ENCODE results near the gene TATDN2. TPM values are rescaled to one million over a fixed set of nuclear protein-coding genes. Genes with fewer than 3 reads are reported as not detected.

Gene TATDN2
- total RNA-seq, 1 experiment from 2014 or later: 14.1 TPM

DNA sequence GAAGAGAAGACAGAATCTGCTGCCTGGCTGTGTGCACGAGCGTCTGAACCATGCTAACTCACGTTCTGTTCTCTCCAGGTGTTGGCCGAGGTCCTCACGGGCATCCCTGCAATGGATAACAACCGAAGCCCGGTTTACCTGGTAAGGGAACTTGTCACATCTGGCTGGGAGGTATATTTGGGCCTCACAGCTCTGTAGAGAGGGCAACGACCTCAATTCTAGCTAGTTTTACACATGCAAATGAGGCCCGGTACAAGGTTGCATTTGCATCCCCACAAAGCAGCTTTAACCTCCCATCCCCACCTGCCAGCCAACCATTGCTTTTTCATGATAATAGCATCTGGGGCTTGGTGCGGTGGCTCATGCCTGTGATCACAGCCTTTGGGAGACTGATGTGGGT, 22.0 kb upstream of the TATDN2 start:
- no peak overlapping the region for H3K9ac ChIP-seq (ENCODE audit: low read length)
- no peaks in the 10 kb centered on the region for H3K36me3 ChIP-seq (ENCODE audit: low read depth, low read length)
- no peaks in the 10 kb centered on the region for H3K27me3 ChIP-seq (ENCODE audit: low read length)
- no peak for DNase-seq
- no peak for ATAC-seq
- H3K9me2 ChIP-seq (replicated peaks; ENCODE audit: low read length): no peaks in the 10 kb centered on the region
- H3K4me2 ChIP-seq (ENCODE audit: low read length): no peak overlapping the region
- no peak overlapping the region for H3K4me3 ChIP-seq (ENCODE audit: low read length)
- no peaks in the 10 kb centered on the region for H4K20me1 ChIP-seq (ENCODE audit: low read length)
- no peaks in the 10 kb centered on the region for H3K9me3 ChIP-seq (ENCODE audit: low read length)
- H2AFZ ChIP-seq (ENCODE audit: low read length): no peak overlapping the region
- CTCF ChIA-PET: no interaction called here
- BruUV-seq (replicated peaks): no TSS peak
- POLR2A ChIA-PET (ENCODE audit: unreplicated experiment): no interaction called here
- TF ChIP-seq EZH2phosphoT487 (IDR thresholded peaks at IDR 0.05; ENCODE audit: borderline replicate concordance, low read length): no peak
- TF ChIP-seq, protein P1, sequence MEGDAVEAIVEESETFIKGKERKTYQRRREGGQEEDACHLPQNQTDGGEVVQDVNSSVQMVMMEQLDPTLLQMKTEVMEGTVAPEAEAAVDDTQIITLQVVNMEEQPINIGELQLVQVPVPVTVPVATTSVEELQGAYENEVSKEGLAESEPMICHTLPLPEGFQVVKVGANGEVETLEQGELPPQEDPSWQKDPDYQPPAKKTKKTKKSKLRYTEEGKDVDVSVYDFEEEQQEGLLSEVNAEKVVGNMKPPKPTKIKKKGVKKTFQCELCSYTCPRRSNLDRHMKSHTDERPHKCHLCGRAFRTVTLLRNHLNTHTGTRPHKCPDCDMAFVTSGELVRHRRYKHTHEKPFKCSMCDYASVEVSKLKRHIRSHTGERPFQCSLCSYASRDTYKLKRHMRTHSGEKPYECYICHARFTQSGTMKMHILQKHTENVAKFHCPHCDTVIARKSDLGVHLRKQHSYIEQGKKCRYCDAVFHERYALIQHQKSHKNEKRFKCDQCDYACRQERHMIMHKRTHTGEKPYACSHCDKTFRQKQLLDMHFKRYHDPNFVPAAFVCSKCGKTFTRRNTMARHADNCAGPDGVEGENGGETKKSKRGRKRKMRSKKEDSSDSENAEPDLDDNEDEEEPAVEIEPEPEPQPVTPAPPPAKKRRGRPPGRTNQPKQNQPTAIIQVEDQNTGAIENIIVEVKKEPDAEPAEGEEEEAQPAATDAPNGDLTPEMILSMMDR (conservative IDR thresholded peaks at IDR 0.05; ENCODE audit: low read depth, low read length): no peak
- peaks cover 26% of the 10 kb centered on the region for H3K4me1 ChIP-seq (ENCODE audit: insufficient read depth, low read length)
- intact Hi-C loops (cut with micrococcal nuclease): loop anchor here (10.0 kb wide), 1 partner anchor 271 kb away; the partner anchor contains the start of gene PRRT3
- H3K79me2 ChIP-seq (ENCODE audit: low read length): no peaks in the 10 kb centered on the region
- H3F3A ChIP-seq (ENCODE audit: low read length, unreplicated experiment): no peaks in the 10 kb centered on the region
- H3K27ac ChIP-seq (ENCODE audit: low read length): no peak overlapping the region

DNA sequence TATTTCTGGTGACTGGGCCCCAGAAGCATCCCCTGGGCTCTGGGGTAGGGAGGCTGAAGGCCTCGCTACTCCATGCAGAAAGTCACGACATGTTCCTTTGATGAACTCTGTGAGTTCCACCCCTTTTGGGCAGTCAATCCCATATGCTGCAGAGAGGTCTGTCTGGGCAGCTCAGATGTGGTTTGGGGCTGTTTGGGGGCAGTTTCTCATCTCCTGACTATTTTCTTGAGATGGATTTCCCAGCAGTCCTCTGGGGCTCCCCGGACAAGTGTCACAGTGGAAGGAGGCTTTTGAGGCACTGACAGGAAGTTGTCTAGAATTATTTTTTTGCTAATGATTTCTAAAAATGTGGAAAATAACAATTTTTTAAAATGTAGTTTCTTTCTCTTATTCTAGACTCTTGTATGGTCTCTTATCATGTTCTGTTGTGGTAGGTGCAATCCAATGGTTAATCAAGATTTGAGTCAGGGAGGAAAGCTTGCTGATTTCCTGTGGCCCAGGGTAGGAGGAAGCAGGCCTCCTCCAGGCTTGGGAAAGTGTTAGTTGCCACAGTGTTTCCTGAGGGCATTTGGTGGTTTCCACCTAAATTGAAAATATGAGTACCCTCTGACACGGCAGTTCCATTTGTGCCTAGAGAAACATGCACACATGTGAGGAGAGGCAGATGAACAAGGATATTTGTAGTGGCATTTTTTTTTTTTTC, 19.9 kb upstream of the TATDN2 start:
- ChIA-PET POLR2A (ENCODE audit: unreplicated experiment) (no interaction called here), CTCF (no interaction called here)
- intact Hi-C loops (cut with micrococcal nuclease): loop anchor here (10.0 kb wide), 1 partner anchor 274 kb away; the partner anchor contains the start of gene PRRT3
- Histone ChIP-seq H3K27me3 (ENCODE audit: low read length) (no peaks in the 10 kb centered on the region), H3K4me3 (ENCODE audit: low read length) (no peak overlapping the region), H3K9ac (ENCODE audit: low read length) (no peak overlapping the region), H3K9me2 (replicated peaks; ENCODE audit: low read length) (no peaks in the 10 kb centered on the region), H2AFZ (ENCODE audit: low read length) (no peak overlapping the region), H4K20me1 (ENCODE audit: low read length) (no peaks in the 10 kb centered on the region), H3K4me1 (ENCODE audit: insufficient read depth, low read length) (peaks cover 11% of the 10 kb centered on the region; the same call in 1 of the 2 replicates), H3K36me3 (ENCODE audit: low read depth, low read length) (no peaks in the 10 kb centered on the region), H3K27ac (ENCODE audit: low read length) (no peak overlapping the region), H3K9me3 (ENCODE audit: low read length) (no peaks in the 10 kb centered on the region), H3K4me2 (ENCODE audit: low read length) (no peak overlapping the region), H3F3A (ENCODE audit: low read length, unreplicated experiment) (no peaks in the 10 kb centered on the region), H3K79me2 (ENCODE audit: low read length) (no peaks in the 10 kb centered on the region)
- BruUV-seq (replicated peaks): no TSS peak
- ATAC-seq (no peak; the same call in 1 of the 2 replicates), DNase-seq (peak; percentile 61)
- TF ChIP-seq, protein P1 (conservative IDR thresholded peaks at IDR 0.05; ENCODE audit: low read depth, low read length): no peak
- no peak for TF ChIP-seq EZH2 (IDR thresholded peaks at IDR 0.05; ENCODE audit: low read length, unreplicated experiment)
- no peak for TF ChIP-seq EZH2phosphoT487 (IDR thresholded peaks at IDR 0.05; ENCODE audit: borderline replicate concordance, low read length)

DNA sequence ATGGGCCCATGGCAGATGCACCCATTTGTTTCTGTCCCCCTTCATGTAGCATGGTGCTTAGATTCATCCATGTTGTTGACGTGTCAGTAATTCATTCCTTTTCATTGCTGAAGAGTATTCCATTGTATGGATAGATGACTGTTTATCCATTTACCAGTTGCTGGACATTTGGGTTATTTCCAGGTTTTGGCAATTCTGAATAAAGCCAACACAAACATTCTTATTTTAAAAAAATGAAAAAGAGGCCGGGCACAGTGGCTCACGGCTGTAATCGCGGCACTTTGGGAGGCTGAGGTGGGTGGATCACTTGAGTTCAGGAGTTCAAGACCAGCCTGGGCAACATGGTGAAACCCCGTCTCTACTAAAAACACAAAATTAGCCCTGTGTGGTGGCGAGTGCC, 18.7 kb upstream of the TATDN2 start:
- Histone ChIP-seq H3K36me3 (ENCODE audit: low read depth, low read length) (peaks cover 1% of the 10 kb centered on the region; the same call in 1 of the 2 replicates), H3K9me3 (ENCODE audit: low read length) (no peaks in the 10 kb centered on the region), H3K27ac (ENCODE audit: low read length) (no peak overlapping the region), H3K9me2 (replicated peaks; ENCODE audit: low read length) (no peaks in the 10 kb centered on the region), H3K4me2 (ENCODE audit: low read length) (no peak overlapping the region), H3F3A (ENCODE audit: low read length, unreplicated experiment) (no peaks in the 10 kb centered on the region), H3K79me2 (ENCODE audit: low read length) (no peaks in the 10 kb centered on the region), H3K27me3 (ENCODE audit: low read length) (no peaks in the 10 kb centered on the region), H4K20me1 (ENCODE audit: low read length) (no peaks in the 10 kb centered on the region), H3K4me3 (ENCODE audit: low read length) (no peak overlapping the region), H3K9ac (ENCODE audit: low read length) (no peak overlapping the region), H2AFZ (ENCODE audit: low read length) (no peak overlapping the region), H3K4me1 (ENCODE audit: insufficient read depth, low read length) (0 out of 2 replicates have a peak, but pooled peaks cover 6% of the 10 kb centered on the region)
- DNase-seq: no peak
- ChIA-PET POLR2A (ENCODE audit: unreplicated experiment) (no interaction called here), CTCF (no interaction called here)
- TF ChIP-seq EZH2phosphoT487 (IDR thresholded peaks at IDR 0.05; ENCODE audit: borderline replicate concordance, low read length): no peak
- TF ChIP-seq, protein P1 (conservative IDR thresholded peaks at IDR 0.05; ENCODE audit: low read depth, low read length): no peak
- TF ChIP-seq EZH2 (IDR thresholded peaks at IDR 0.05; ENCODE audit: low read length, unreplicated experiment): no peak
- no TSS peak for BruUV-seq (replicated peaks)
- no peak for ATAC-seq
- intact Hi-C loops (cut with micrococcal nuclease): loop anchor here (10.0 kb wide), 1 partner anchor 275 kb away; the partner anchor contains the start of gene PRRT3

Data from PC-3 (cell line).